ENCODE results near the gene PIGR. TPM values are rescaled to one million over a fixed set of nuclear protein-coding genes. Genes with fewer than 3 reads are reported as not detected.

PIGR gene
- total and polyA plus RNA-seq, 2 of the 8 experiments (the other 6 are each of a cell fraction or from before 2014, with no cell fraction given): not detected

GRCh38 chr1:206909883-206910318, 36.4 kb downstream of the PIGR start:
- POLR2A ChIA-PET (ENCODE audit: partially characterized antibody): interaction anchor here (0.8 to 1.7 kb wide), 2 partner anchors 9 to 14 kb away, joined by 3 to 4 read pairs; no protein-coding TSS in a partner anchor

More at GRCh38 chr1:206909883-206910318, 36.4 kb downstream of the PIGR start:
- Histone ChIP-seq H2BK15ac (ENCODE audit: low read length) (peak overlapping the region; percentile 34; the same call in 1 of the 2 replicates), H3K27me3 (replicated peaks in 1 of 4; ENCODE audit: control insufficient read depth in 3 of 4, extremely low read depth in 1 of 4, insufficient read depth in 3 of 4, low read length in 3 of 4) (peaks cover 9 to 34% (median 29%) of the 10 kb centered on the region in 4 experiments), H3K9ac (replicated peaks in 1 of 4; ENCODE audit: extremely low read depth in 1 of 4, low read depth in 3 of 4, low read length in 3 of 4) (no peak overlapping the region), H3K79me1 (ENCODE audit: low read depth, low read length) (no peaks in the 10 kb centered on the region), H2BK5ac (ENCODE audit: low read depth, low read length) (no peak overlapping the region), H4K5ac (ENCODE audit: insufficient read length, low read depth, low read length) (no peak overlapping the region), H3K4me3 (ENCODE audit: extremely low read depth in 1 of 4, insufficient read depth in 2 of 4, low read depth in 3 of 4, low read length in 4 of 4) (peak overlapping the region; percentile 36 to 70 (median 60)), H2BK120ac (replicated peaks; ENCODE audit: low read depth, low read length) (no peak overlapping the region), H3K23ac (ENCODE audit: insufficient read length) (no peak overlapping the region), H4K8ac (ENCODE audit: extremely low read depth, insufficient read depth, low read length) (no peak overlapping the region), H3K36me3 (ENCODE audit: control insufficient read depth in 2 of 4, insufficient read depth in 4 of 4, low read length in 3 of 4) (no peaks in the 10 kb centered on the region), H2BK12ac (ENCODE audit: low read depth, low read length) (peak overlapping the region; percentile 11; the same call in 1 of the 2 replicates), H2AK5ac (ENCODE audit: low read depth, low read length) (no peak overlapping the region), H3K27ac (ENCODE audit: low read depth, low read length) (no peak overlapping the region), H2BK20ac (ENCODE audit: low read length) (no peak overlapping the region), H2AFZ (ENCODE audit: low read length) (peak overlapping the region; percentile 82), H3K4me1 (replicated peaks in 1 of 4; ENCODE audit: control insufficient read depth in 3 of 4, insufficient read depth in 4 of 4, low read length in 3 of 4) (peaks cover 0 to 7% (median 3%) of the 10 kb centered on the region in 4 experiments; a peak in 4 of 7 replicates), H3K79me2 (ENCODE audit: control insufficient read depth in 1 of 2, insufficient read depth in 2 of 2, low read length in 2 of 2) (no peaks in the 10 kb centered on the region), H3K18ac (ENCODE audit: extremely low read depth, low read length) (no peak overlapping the region; the same call in 1 of the 2 replicates), H3K56ac (replicated peaks; ENCODE audit: insufficient read length, low read depth, low read length) (no peak overlapping the region), H4K91ac (replicated peaks; ENCODE audit: insufficient read length, low read length) (no peak overlapping the region), H3K23me2 (ENCODE audit: low read depth, low read length) (peaks cover 8% of the 10 kb centered on the region; the same call in 1 of the 2 replicates), H3K9me3 (ENCODE audit: insufficient read depth in 2 of 2, low read depth in 1 of 2, low read length in 1 of 2) (no peaks in the 10 kb centered on the region), H3K4ac (replicated peaks; ENCODE audit: insufficient read length, low read depth, low read length) (no peak overlapping the region), H4K20me1 (replicated peaks in 1 of 2; ENCODE audit: control insufficient read depth in 1 of 2, insufficient read depth in 2 of 2, low read length in 2 of 2) (no peaks in the 10 kb centered on the region), H3K4me2 (ENCODE audit: insufficient read depth in 1 of 2, low read depth in 2 of 2, low read length in 2 of 2) (peak overlapping the region; percentile 87 to 91), H3K14ac (ENCODE audit: insufficient read length) (no peak overlapping the region)
- WGBS, 2 experiments (ENCODE audit: extremely low coverage in 1 of 2, insufficient coverage in 1 of 2, insufficient read length in 1 of 2, insufficient replicate concordance in 2 of 2, low coverage in 1 of 2, low lambda C conversion rate in 2 of 2, missing lambda C conversion rate in 1 of 2): 21% methylated on average over 14 of the region's 14 CpGs; no CpG with 5 or more reads in 1 of the 2 experiments
- FAIRE-seq (no peak), DNase-seq (ENCODE audit: low read depth in 1 of 2, low spot score in 2 of 2) (peak in 1 of 2 experiments; percentile 63)
- TF ChIP-seq ASH2L (IDR thresholded peaks at IDR 0.05; ENCODE audit: low read length) (peak; percentile 42), ZNF274 (IDR thresholded peaks at IDR 0.05; ENCODE audit: borderline replicate concordance, extremely low read depth, low read length) (no peak), MAFK (IDR thresholded peaks at IDR 0.05; ENCODE audit: low read depth, low read length) (no peak), EGR1 (IDR thresholded peaks at IDR 0.05; ENCODE audit: borderline replicate concordance, low read depth, low read length) (no peak), RNF2 (IDR thresholded peaks at IDR 0.05; ENCODE audit: borderline replicate concordance, low read depth, low read length, missing control alignments, poor library complexity, severe bottlenecking) (no peak), KDM4A (IDR thresholded peaks at IDR 0.05; ENCODE audit: low read depth, low read length, severe bottlenecking) (peak; percentile 75), JUND (IDR thresholded peaks at IDR 0.05; ENCODE audit: low read length) (no peak), ATF2 (IDR thresholded peaks at IDR 0.05; ENCODE audit: low read length) (no peak), EZH2 (IDR thresholded peaks at IDR 0.05; ENCODE audit: low read depth, low read length, severe bottlenecking) (peak; percentile 44), SP1 (IDR thresholded peaks at IDR 0.05; ENCODE audit: low read depth, low read length) (no peak)
- CTCF ChIA-PET (ENCODE audit: partially characterized antibody): interaction anchor here (1.0 to 6.5 kb wide), 31 partner anchors 8 to 246 kb away, joined by 3 to 63 read pairs (median 7); partner anchors contain the start of genes FCMR, IL20 and IL24
